Measurements from ENCODE around the gene PDSS2.

PDSS2 gene

DNA sequence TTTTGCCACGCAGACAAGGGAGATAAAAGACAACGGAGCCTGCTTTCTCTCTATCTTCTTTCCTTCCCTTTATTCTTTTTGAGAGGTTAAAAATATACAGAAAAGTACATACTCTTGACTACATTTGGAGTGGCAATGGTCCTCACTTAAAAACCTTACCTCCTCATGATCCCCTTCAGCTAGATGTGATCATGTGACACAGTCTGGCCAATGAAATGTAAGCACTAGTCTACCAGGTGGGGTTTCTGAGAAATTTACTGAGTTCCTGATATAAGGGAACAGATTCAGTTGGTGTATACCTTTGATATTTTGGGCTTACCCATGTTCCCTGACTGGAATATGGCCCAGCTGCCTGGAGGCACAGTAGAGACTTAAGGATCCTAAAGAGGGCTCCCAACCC, 178.6 kb downstream of the PDSS2 start:
- TF ChIP-seq SIN3A (IDR thresholded peaks at IDR 0.05; ENCODE audit: borderline replicate concordance, insufficient read depth, low read length) (no peak), TAF1 (IDR thresholded peaks at IDR 0.05; ENCODE audit: borderline replicate concordance, insufficient read depth, low read length) (no peak), FOXP2 (optimal IDR thresholded peaks at IDR 0.05; ENCODE audit: borderline replicate concordance, extremely low read depth, extremely low read length, insufficient read depth) (no peak), POLR2AphosphoS5 (IDR thresholded peaks at IDR 0.05; ENCODE audit: low read depth, low read length) (no peak)
- TF ChIP-seq, protein P1, sequence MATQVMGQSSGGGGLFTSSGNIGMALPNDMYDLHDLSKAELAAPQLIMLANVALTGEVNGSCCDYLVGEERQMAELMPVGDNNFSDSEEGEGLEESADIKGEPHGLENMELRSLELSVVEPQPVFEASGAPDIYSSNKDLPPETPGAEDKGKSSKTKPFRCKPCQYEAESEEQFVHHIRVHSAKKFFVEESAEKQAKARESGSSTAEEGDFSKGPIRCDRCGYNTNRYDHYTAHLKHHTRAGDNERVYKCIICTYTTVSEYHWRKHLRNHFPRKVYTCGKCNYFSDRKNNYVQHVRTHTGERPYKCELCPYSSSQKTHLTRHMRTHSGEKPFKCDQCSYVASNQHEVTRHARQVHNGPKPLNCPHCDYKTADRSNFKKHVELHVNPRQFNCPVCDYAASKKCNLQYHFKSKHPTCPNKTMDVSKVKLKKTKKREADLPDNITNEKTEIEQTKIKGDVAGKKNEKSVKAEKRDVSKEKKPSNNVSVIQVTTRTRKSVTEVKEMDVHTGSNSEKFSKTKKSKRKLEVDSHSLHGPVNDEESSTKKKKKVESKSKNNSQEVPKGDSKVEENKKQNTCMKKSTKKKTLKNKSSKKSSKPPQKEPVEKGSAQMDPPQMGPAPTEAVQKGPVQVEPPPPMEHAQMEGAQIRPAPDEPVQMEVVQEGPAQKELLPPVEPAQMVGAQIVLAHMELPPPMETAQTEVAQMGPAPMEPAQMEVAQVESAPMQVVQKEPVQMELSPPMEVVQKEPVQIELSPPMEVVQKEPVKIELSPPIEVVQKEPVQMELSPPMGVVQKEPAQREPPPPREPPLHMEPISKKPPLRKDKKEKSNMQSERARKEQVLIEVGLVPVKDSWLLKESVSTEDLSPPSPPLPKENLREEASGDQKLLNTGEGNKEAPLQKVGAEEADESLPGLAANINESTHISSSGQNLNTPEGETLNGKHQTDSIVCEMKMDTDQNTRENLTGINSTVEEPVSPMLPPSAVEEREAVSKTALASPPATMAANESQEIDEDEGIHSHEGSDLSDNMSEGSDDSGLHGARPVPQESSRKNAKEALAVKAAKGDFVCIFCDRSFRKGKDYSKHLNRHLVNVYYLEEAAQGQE (IDR thresholded peaks at IDR 0.05; ENCODE audit: insufficient read depth in 1 of 2, low read depth in 2 of 2, low read length in 2 of 2) = no peak

DNA sequence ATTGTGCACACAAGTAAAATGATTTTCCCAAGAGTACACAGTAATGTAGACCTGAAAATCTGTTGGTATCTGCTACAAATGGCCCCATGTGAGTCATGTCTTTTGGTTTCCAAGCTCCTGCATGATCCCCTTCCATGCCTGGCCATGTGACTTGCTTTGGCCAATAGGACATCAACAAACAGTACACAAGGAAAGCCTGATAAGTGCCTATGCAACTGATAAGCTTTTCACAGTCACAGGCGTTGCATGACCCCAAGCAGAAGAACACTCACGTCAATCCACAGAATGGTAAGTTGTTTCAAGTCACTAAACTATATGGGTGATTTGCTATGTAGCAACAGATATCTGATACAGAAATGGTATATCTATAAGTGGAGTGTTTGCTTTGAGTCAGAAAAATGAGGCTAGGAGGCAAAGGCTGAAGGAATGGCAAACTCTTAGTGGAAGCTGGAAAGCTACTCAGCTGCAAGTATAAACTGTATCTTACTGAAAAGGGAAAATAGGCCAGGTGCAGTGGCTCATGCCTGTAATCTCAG, 184.0 kb downstream of the PDSS2 start:
- TF ChIP-seq POLR2AphosphoS5 (IDR thresholded peaks at IDR 0.05; ENCODE audit: low read depth, low read length) = no peak
- TF ChIP-seq SIN3A (IDR thresholded peaks at IDR 0.05; ENCODE audit: borderline replicate concordance, insufficient read depth, low read length) = no peak
- TF ChIP-seq, protein P1 (IDR thresholded peaks at IDR 0.05; ENCODE audit: insufficient read depth in 1 of 2, low read depth in 2 of 2, low read length in 2 of 2) = no peak
- TF ChIP-seq TAF1 (IDR thresholded peaks at IDR 0.05; ENCODE audit: borderline replicate concordance, insufficient read depth, low read length) = no peak
- TF ChIP-seq FOXP2 (optimal IDR thresholded peaks at IDR 0.05; ENCODE audit: borderline replicate concordance, extremely low read depth, extremely low read length, insufficient read depth) = no peak

- TF ChIP-seq POLR2AphosphoS5 (IDR thresholded peaks at IDR 0.05; ENCODE audit: low read depth, low read length) = no peak
Observed at GRCh38 chr6:107274288-107274687, 185.1 kb downstream of the PDSS2 start.

GRCh38 chr6:107272246-107272645, 187.1 kb downstream of the PDSS2 start:
- TF ChIP-seq TAF1 (IDR thresholded peaks at IDR 0.05; ENCODE audit: borderline replicate concordance, insufficient read depth, low read length) (no peak), FOXP2 (optimal IDR thresholded peaks at IDR 0.05; ENCODE audit: borderline replicate concordance, extremely low read depth, extremely low read length, insufficient read depth) (no peak), POLR2AphosphoS5 (IDR thresholded peaks at IDR 0.05; ENCODE audit: low read depth, low read length) (no peak), SIN3A (IDR thresholded peaks at IDR 0.05; ENCODE audit: borderline replicate concordance, insufficient read depth, low read length) (no peak)
- TF ChIP-seq, protein P1 (IDR thresholded peaks at IDR 0.05; ENCODE audit: insufficient read depth in 1 of 2, low read depth in 2 of 2, low read length in 2 of 2) = no peak

- TF ChIP-seq TAF1 (IDR thresholded peaks at IDR 0.05; ENCODE audit: borderline replicate concordance, insufficient read depth, low read length) = no peak
- TF ChIP-seq POLR2AphosphoS5 (IDR thresholded peaks at IDR 0.05; ENCODE audit: low read depth, low read length) = no peak
- TF ChIP-seq, protein P1 (IDR thresholded peaks at IDR 0.05; ENCODE audit: insufficient read depth in 1 of 2, low read depth in 2 of 2, low read length in 2 of 2) = no peak
- TF ChIP-seq FOXP2 (optimal IDR thresholded peaks at IDR 0.05; ENCODE audit: borderline replicate concordance, extremely low read depth, extremely low read length, insufficient read depth) = no peak
- no peak for TF ChIP-seq SIN3A (IDR thresholded peaks at IDR 0.05; ENCODE audit: borderline replicate concordance, insufficient read depth, low read length)
Observed at GRCh38 chr6:107271208-107271790, 188.1 kb downstream of the PDSS2 start.

Measured in PFSK-1 (cell line).